ENCODE measurements around the gene SLC2A14. TPM values are rescaled to one million over a fixed set of nuclear protein-coding genes. Genes with fewer than 3 reads are reported as not detected.
"Not testable (repeated sequence)": the region's sequence is repeated elsewhere in the genome, so short reads cannot be mapped to it uniquely, and the experiment has no call there.

SLC2A14 gene
- total RNA-seq, 1 donor from 2014 or later, result 0.05 TPM

- H3K9me3 Mint-ChIP-seq; intact Hi-C loops (cut with micrococcal nuclease); H3K4me3 Mint-ChIP-seq (ENCODE audit: low read depth): not testable (repeated sequence)
These were observed 32.9 kb downstream of the SLC2A14 start for GRCh38 chr12:7839848-7840247.

GRCh38 chr12:7839226-7839625, 33.5 kb downstream of the SLC2A14 start:
- H3K36me3 Mint-ChIP-seq (ENCODE audit: low read depth); H3K4me3 Mint-ChIP-seq (ENCODE audit: low read depth); DNase-seq (ENCODE audit: low spot score); H3K4me1 Mint-ChIP-seq (ENCODE audit: low read depth); H3K9me3 Mint-ChIP-seq; H3K27ac Mint-ChIP-seq; intact Hi-C loops (cut with micrococcal nuclease): not testable (repeated sequence)
- H3K27me3 Mint-ChIP-seq (ENCODE audit: low read depth), result peaks cover 11% of the 10 kb centered on the region

More at GRCh38 chr12:7839848-7840247, 32.9 kb downstream of the SLC2A14 start:
- DNase-seq (ENCODE audit: low spot score); H3K27ac Mint-ChIP-seq; H3K36me3 Mint-ChIP-seq (ENCODE audit: low read depth); H3K4me1 Mint-ChIP-seq (ENCODE audit: low read depth): not testable (repeated sequence)
- H3K27me3 Mint-ChIP-seq (ENCODE audit: low read depth), result peaks cover 12% of the 10 kb centered on the region

GRCh38 chr12:7837366-7837765, 35.3 kb downstream of the SLC2A14 start:
- H3K27me3 Mint-ChIP-seq (ENCODE audit: low read depth), result peaks cover 6% of the 10 kb centered on the region
- H3K9me3 Mint-ChIP-seq, result no peaks in the 10 kb centered on the region
- H3K36me3 Mint-ChIP-seq (ENCODE audit: low read depth), result no peaks in the 10 kb centered on the region
- intact Hi-C loops (cut with micrococcal nuclease), result no loop called here
- H3K4me3 Mint-ChIP-seq (ENCODE audit: low read depth), result no peak overlapping the region
- peaks cover under 1% of the 10 kb centered on the region for H3K4me1 Mint-ChIP-seq (ENCODE audit: low read depth)
- no peak for DNase-seq (ENCODE audit: low spot score)
- H3K27ac Mint-ChIP-seq, result no peak overlapping the region

GRCh38 chr12:7835766-7836165, 36.9 kb downstream of the SLC2A14 start:
- H3K27me3 Mint-ChIP-seq (ENCODE audit: low read depth), result peaks cover 1% of the 10 kb centered on the region
- H3K9me3 Mint-ChIP-seq, result no peaks in the 10 kb centered on the region
- H3K4me1 Mint-ChIP-seq (ENCODE audit: low read depth), result peaks cover 3% of the 10 kb centered on the region
- intact Hi-C loops (cut with micrococcal nuclease), result no loop called here
- H3K4me3 Mint-ChIP-seq (ENCODE audit: low read depth), result no peak overlapping the region
- H3K27ac Mint-ChIP-seq, result no peak overlapping the region
- DNase-seq (ENCODE audit: low spot score), result no peak
- no peaks in the 10 kb centered on the region for H3K36me3 Mint-ChIP-seq (ENCODE audit: low read depth)

GRCh38 chr12:7835116-7835515, 37.6 kb downstream of the SLC2A14 start:
- Mint-ChIP-seq H3K27me3 (ENCODE audit: low read depth) (peaks cover 1% of the 10 kb centered on the region), H3K36me3 (ENCODE audit: low read depth) (no peaks in the 10 kb centered on the region), H3K27ac (no peak overlapping the region), H3K4me3 (ENCODE audit: low read depth) (no peak overlapping the region), H3K4me1 (ENCODE audit: low read depth) (peaks cover 3% of the 10 kb centered on the region), H3K9me3 (no peaks in the 10 kb centered on the region)
- DNase-seq (ENCODE audit: low spot score), result no peak
- intact Hi-C loops (cut with micrococcal nuclease), result no loop called here

GRCh38 chr12:7834701-7835100, 38.0 kb downstream of the SLC2A14 start:
- Mint-ChIP-seq H3K4me1 (ENCODE audit: low read depth) (peaks cover 3% of the 10 kb centered on the region), H3K9me3 (no peaks in the 10 kb centered on the region), H3K36me3 (ENCODE audit: low read depth) (no peaks in the 10 kb centered on the region), H3K4me3 (ENCODE audit: low read depth) (no peak overlapping the region), H3K27me3 (ENCODE audit: low read depth) (peaks cover 1% of the 10 kb centered on the region), H3K27ac (no peak overlapping the region)
- no peak for DNase-seq (ENCODE audit: low spot score)
- intact Hi-C loops (cut with micrococcal nuclease), result no loop called here

- Mint-ChIP-seq H3K27ac (no peak overlapping the region), H3K9me3 (no peaks in the 10 kb centered on the region), H3K27me3 (ENCODE audit: low read depth) (peaks cover 1% of the 10 kb centered on the region), H3K4me1 (ENCODE audit: low read depth) (peaks cover 3% of the 10 kb centered on the region), H3K36me3 (ENCODE audit: low read depth) (no peaks in the 10 kb centered on the region), H3K4me3 (ENCODE audit: low read depth) (no peak overlapping the region)
- no peak for DNase-seq (ENCODE audit: low spot score)
- intact Hi-C loops (cut with micrococcal nuclease), result no loop called here
These were observed 38.9 kb downstream of the SLC2A14 start for GRCh38 chr12:7833831-7834230.

GRCh38 chr12:7833201-7833600, 39.5 kb downstream of the SLC2A14 start:
- intact Hi-C loops (cut with micrococcal nuclease); H3K36me3 Mint-ChIP-seq (ENCODE audit: low read depth); H3K4me1 Mint-ChIP-seq (ENCODE audit: low read depth); H3K27ac Mint-ChIP-seq; DNase-seq (ENCODE audit: low spot score); H3K9me3 Mint-ChIP-seq; H3K27me3 Mint-ChIP-seq (ENCODE audit: low read depth); H3K4me3 Mint-ChIP-seq (ENCODE audit: low read depth): not testable (repeated sequence)

- Mint-ChIP-seq H3K4me3 (ENCODE audit: low read depth) (no peak overlapping the region), H3K9me3 (no peaks in the 10 kb centered on the region), H3K27ac (no peak overlapping the region)
These were observed 40.5 kb downstream of the SLC2A14 start for GRCh38 chr12:7832059-7832696.

GRCh38 chr12:7829737-7830136, 43.0 kb downstream of the SLC2A14 start:
- H3K27me3 Mint-ChIP-seq (ENCODE audit: low read depth); H3K4me3 Mint-ChIP-seq (ENCODE audit: low read depth); H3K4me1 Mint-ChIP-seq (ENCODE audit: low read depth); DNase-seq (ENCODE audit: low spot score); intact Hi-C loops (cut with micrococcal nuclease); H3K27ac Mint-ChIP-seq; H3K36me3 Mint-ChIP-seq (ENCODE audit: low read depth); H3K9me3 Mint-ChIP-seq: not testable (repeated sequence)

More at GRCh38 chr12:7832059-7832696, 40.5 kb downstream of the SLC2A14 start:
- Mint-ChIP-seq H3K4me1 (ENCODE audit: low read depth) (peaks cover 3% of the 10 kb centered on the region), H3K27me3 (ENCODE audit: low read depth) (peaks cover 1% of the 10 kb centered on the region), H3K36me3 (ENCODE audit: low read depth) (no peaks in the 10 kb centered on the region)
- peak; percentile 14 for DNase-seq (ENCODE audit: low spot score)
- intact Hi-C loops (cut with micrococcal nuclease), result no loop called here

- H3K4me3 Mint-ChIP-seq (ENCODE audit: low read depth); H3K27ac Mint-ChIP-seq; H3K4me1 Mint-ChIP-seq (ENCODE audit: low read depth); intact Hi-C loops (cut with micrococcal nuclease); H3K9me3 Mint-ChIP-seq; H3K27me3 Mint-ChIP-seq (ENCODE audit: low read depth); DNase-seq (ENCODE audit: low spot score); H3K36me3 Mint-ChIP-seq (ENCODE audit: low read depth): not testable (repeated sequence)
These were observed 47.0 kb downstream of the SLC2A14 start for GRCh38 chr12:7825754-7826153.

GRCh38 chr12:7806863-7807487, 65.7 kb downstream of the SLC2A14 start:
- DNase-seq (ENCODE audit: low spot score), result peak; percentile 20
- intact Hi-C loops (cut with micrococcal nuclease), result loop anchor here (1.0 kb wide), 1 partner anchor 130 kb away; no protein-coding TSS in a partner anchor
- Mint-ChIP-seq H3K9me3 (no peaks in the 10 kb centered on the region), H3K27me3 (ENCODE audit: low read depth) (peaks cover 3% of the 10 kb centered on the region), H3K4me1 (ENCODE audit: low read depth) (no peaks in the 10 kb centered on the region), H3K36me3 (ENCODE audit: low read depth) (no peaks in the 10 kb centered on the region), H3K27ac (no peak overlapping the region), H3K4me3 (ENCODE audit: low read depth) (no peak overlapping the region)

GRCh38 chr12:7806319-7806718, 66.4 kb downstream of the SLC2A14 start:
- H3K4me1 Mint-ChIP-seq (ENCODE audit: low read depth); H3K27me3 Mint-ChIP-seq (ENCODE audit: low read depth); H3K9me3 Mint-ChIP-seq; H3K36me3 Mint-ChIP-seq (ENCODE audit: low read depth); H3K27ac Mint-ChIP-seq; H3K4me3 Mint-ChIP-seq (ENCODE audit: low read depth); DNase-seq (ENCODE audit: low spot score); intact Hi-C loops (cut with micrococcal nuclease): not testable (repeated sequence)
